ENCODE data around the gene HS2ST1.
"Not testable (repeated sequence)": the region's sequence is repeated elsewhere in the genome, so short reads cannot be mapped to it uniquely, and the experiment has no call there.

The HS2ST1 gene

DNA sequence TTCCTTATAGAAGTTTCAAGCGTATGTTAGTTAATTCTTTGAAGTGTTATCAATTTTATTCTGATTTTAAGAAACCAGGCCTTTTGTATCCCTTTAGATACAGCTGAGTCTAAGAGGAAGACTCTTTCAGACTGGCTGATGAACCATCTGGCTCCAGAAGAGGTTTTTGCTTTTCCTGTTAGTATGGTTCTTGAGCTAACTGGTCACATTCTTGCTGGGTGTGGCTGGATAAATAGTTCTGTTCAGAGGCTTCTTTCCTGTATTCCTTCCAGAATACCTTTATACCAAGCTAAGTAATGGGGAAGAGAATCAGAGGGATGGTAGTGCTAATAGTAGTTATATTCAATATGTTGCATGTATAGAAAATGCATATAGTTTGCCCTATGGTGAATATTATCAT, 12.4 kb downstream of the HS2ST1 start:
- DNase-seq, result no peak

DNA sequence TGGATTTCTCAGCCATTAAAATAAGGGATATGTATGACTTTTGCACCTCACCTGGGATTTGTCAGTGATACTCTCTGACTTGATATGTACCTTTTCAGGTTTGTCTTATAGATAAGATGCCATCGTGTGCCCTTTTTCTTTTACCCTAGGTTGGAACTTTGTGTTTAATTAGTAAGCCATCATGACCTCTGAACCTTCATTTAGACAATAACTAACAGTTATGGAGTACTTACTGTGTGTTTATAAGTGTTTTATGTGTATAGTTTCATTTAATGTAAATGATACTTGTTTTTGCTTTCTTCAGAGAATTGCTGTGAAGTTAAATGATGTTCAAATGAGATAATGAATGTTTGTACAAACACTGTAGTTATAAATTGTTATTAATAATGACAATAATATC, 14.4 kb downstream of the HS2ST1 start:
- DNase-seq, result no peak

DNA sequence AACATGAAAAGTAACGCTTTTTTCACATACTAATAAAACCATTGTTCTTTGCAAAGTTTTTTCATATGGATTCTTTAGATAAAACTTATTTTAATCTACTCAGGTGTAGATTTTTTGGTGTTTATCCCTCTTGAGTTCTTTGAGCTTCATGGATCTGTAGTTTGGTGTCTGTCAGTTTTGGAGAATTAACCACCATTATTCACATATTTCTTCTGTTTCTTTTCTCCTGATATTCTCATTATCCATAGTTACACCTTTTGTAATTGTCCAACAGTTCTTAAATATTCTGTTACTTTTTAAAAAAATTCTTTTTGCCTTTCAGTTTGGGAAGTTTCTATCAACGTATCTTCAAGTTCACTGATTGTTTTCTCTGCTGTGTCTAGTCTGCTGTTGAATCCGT, 18.6 kb downstream of the HS2ST1 start:
- DNase-seq, result no peak

- DNase-seq, result no peak
Observed at GRCh38 chr1:86933562-86934377, 19.3 kb downstream of the HS2ST1 start.

GRCh38 chr1:86938450-86938849, 24.0 kb downstream of the HS2ST1 start:
- no peak for DNase-seq

GRCh38 chr1:86938855-86939254, 24.4 kb downstream of the HS2ST1 start:
- no peak for DNase-seq

GRCh38 chr1:86939406-86939805, 25.0 kb downstream of the HS2ST1 start:
- no peak for DNase-seq

DNA sequence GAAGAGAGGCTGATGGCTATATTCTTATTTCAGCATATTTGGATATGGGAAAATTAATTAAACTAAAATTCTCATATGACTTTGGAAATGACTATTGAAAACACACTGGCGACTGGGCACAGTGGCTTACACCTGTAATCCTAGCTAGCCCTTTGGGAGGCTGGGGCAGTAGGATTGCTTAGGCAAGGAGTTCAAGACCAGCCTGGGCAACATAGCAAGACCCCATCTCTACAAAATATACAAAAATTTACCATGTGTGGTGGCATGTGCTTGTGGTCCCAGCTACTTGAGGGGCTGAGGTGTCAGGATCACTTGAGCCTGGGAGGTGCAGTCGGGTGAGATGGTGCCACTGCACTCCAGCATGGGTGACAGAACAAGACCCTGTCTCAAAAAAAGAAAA, 26.2 kb downstream of the HS2ST1 start:
- no peak for DNase-seq

DNA sequence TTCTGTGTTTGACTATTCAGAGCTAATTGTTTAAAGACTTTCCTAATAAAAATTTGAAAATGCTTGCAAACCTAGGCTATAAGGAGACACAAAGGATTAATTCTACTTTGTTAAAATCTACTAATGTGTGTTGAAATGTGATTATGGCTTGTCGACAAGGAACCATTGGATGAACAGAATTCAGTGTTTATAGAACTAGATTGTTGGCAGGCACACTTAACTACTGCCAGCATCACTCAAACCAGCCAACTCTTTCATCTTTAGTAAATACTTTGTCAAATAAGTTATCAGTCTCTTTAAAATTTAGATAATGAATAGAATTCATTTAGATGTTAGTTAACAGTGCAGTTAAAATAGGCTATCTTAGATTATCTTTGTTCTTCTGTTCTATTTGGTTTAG, 27.6 kb downstream of the HS2ST1 start:
- no peak for DNase-seq

DNA sequence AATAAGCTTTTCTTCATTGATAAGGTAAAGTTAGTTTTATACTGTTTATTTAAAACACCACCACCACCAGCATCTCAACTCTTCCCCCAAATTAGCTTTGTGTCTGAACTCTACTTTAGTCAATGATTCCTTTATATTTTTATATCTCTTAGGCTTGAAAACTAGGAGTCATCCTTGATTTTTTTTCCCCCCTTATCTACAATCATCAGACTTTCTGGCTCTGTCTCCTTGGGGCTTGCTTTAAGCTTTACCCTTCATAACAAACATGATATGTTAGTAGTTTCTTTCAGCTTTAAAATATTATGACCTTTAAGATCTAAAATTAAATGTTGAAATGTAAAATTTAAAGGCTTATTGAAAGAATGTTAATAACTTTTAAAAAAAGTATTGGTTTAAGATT, 28.3 kb downstream of the HS2ST1 start:
- no peak for DNase-seq

DNA sequence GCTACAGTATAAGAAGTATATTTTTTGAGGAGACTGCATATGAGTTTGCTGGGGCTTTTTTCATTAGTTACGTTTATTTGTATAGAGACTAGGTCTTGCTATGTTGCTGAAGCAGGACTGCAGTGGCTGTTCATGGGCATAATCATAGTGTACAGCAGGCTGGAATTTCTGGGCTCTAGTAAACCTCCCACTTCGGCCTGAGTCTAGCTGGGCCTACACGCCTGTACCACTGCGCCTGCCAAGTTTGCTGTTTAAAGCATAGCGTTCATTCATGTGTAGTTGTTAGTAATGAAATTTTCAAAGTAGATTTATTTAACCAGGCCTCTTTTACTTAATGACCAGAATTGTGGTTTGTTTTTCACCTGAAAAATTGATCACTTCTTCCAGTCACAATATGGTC, 33.8 kb downstream of the HS2ST1 start:
- DNase-seq, result no peak

GRCh38 chr1:86950712-86951419, 36.4 kb downstream of the HS2ST1 start:
- DNase-seq, result no peak

DNA sequence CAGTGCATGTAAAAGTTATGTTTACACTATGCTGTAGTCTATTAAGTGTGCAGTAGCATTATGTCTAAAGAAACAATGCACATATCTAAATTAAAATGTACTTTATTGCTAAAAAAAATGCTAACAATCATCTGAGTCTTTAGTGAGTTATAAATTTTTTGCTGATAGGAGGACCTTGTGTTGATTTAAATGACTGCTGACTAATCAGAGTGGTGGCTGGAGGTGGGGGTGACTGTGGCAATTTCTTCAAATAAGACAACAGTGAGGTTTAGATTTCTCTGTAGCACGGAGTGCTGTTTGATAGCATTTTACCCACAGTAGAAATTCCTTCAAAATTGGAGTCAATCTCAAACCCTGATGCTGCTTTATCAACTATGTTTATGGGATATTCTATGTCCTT, 37.0 kb downstream of the HS2ST1 start:
- no peak for DNase-seq

DNA sequence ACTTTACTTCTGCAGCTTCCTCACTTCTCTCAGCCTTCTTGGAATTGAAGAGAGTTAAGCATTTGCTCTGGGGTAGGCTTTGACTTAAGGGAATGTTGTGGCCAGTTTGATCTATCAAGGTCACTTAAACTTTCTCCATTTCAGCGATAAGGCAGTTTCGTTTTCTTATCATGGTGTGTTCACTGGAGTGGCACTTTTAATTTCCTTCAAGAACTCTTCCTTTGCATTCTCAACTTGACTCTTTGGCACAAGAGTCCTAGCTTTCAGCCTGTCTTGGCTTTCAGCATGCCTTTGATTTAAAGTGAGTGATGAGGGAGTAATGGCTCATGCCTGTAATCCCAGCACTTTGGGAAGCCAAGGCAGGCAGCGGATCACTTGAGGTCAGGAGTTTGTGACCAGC, 38.7 kb downstream of the HS2ST1 start:
- DNase-seq, result no peak

- DNase-seq, result no peak
Observed at GRCh38 chr1:86955678-86956077, 41.2 kb downstream of the HS2ST1 start.

DNA sequence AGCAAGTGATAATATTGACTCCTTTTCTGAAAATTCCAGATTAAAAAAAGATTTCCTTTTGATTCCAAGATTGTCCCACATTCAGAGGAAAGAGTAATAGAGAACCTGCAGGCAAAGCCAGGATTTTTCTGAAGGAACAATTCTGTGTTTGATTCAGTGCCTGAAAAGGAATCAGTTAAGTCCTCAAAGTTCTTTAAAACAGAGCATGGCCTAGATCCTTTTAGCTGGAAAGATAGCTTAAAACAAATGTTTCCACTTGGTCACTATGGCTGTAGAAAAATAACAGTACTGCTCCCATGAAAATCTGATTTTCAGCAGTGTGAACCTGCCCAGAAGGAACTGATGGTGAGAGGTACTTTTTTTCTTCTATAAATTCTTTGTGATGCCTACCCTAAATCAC, 41.8 kb downstream of the HS2ST1 start:
- no peak for DNase-seq

DNA sequence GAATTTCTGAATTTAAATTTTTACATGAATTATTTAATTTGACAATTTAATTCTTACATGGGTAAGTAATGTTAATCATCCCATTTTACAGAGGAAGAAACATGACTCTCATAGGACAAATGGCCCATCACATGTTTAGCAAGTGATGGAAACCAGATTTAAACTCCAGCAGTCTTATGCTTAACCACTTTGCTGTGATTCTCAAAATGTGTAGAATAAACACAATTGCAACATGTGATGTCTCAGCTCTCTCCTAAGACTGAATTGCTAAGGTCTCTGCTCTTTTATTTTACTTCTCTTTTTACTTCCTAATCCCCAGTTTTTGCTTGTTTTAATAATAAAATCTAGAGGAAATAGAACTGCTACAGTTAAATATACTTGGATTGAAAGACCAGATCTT, 42.8 kb downstream of the HS2ST1 start:
- DNase-seq, result no peak

- DNase-seq, result no peak
Observed at GRCh38 chr1:86960548-86960947, 46.1 kb downstream of the HS2ST1 start.

- DNase-seq, result not testable (repeated sequence)
Observed at GRCh38 chr1:86963841-86964240, 49.4 kb downstream of the HS2ST1 start.

DNA sequence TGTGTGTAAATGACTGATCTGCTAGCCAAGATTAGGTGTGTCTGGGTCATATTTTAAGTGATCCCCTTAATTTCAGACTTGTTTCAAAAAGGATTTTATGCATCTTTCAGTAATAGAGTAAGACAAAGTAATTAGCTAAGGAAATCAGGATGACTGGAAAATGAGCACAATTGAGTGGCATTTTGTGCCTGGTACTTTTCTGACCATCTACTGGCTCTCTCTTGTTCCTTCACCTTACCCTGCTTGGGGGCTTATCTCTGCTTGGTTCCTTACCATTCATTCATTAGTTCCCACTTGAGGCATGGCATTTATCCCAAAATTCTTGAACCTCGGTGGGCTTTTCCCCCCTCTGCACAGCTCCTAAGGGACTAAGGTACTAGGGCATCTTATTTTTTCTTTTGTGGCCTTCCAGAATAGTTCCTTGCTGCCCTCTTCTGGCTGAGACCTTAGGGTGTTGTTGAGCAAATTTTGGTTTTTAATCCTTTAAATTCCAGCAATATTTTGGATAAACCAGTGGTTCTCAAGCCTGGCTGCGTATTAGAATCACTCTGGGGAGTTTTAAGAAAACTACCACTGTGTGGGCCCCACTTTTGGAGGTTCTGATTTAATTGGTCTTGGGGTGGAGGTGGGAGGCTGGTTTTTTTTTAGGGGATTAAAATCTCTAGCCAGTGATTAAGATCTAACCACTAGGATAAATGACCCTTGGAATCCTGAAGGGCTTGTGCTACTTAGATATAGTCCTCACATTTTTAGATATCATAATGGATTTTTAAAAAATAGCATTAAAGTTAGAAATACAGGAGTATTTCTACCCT, 50.8 kb downstream of the HS2ST1 start:
- peak in 1 of 2 donors; percentile 2 for DNase-seq

DNA sequence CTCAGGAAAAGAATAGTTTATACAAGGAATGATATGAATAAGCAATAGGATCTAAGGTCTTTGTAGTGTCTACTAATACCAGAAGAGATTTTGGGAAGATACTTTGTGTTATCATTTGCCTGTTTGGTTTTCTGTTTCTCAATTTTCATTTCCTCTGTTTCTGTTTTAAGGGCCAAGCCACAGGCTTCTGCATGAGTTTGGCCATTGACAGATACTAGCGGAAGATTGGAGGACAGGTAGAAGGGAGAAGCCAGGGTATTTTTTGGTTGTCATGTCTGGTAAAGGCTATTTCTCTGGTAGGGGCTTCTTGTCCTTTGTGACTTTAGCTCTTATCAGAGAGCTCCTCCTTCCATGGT, 51.4 kb downstream of the HS2ST1 start:
- DNase-seq, result no peak

DNA sequence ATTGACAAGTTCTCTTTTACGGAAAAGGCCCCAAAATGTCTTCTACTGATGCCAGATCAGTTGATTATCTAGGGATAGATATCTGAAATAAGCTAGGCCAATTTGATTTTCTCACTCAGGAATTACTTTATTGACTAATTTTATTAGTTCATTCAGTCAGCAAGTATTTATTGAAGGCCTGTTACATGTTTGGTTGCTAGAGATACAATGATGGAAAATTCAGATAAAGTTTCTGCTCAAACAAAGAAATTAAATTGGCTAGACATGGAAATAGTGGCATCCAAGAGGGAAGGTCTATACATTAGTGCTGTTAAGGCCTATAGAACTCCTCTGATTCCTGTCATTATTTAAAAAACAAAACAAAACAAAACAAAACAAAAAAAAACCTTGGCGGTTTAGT, 56.5 kb downstream of the HS2ST1 start:
- no peak for DNase-seq

DNA sequence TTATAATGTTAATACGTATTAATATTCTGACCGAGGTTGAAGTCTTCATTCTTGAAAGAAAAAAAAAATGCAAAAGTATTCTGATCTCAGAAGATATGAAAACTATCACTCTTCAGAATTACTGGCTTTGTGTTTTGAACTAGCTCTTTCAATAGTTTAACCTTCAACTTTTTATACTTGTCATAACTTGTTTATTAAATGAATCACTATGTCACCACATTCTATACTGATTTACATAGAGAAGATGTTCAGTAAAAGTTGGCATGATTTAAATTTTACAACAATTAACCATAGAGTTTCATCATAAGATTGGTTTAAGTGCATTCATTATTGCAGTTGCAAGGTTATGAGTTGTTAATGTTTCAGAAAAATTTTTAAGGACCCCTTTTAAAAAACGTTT, 57.3 kb downstream of the HS2ST1 start:
- DNase-seq, result no peak

- DNase-seq, result no peak
Observed at GRCh38 chr1:86972262-86972661, 57.8 kb downstream of the HS2ST1 start.
